NCI-H1694 treated with DMSO at 0.1 percent for 48 hours (cell line): ENCODE measurements around the gene CSF1R.
"Not testable (repeated sequence)": the region's sequence is repeated elsewhere in the genome, so short reads cannot be mapped to it uniquely, and the experiment has no call there.

Source experiments
- DNase-seq: peaks from one replicate; lab custom pipeline; 2025; lab: John Stamatoyannopoulos, UW

Gene CSF1R

GRCh38 chr5:150055326-150056074, 30.9 kb downstream of the CSF1R start:
- DNase-seq, result no peak

DNA sequence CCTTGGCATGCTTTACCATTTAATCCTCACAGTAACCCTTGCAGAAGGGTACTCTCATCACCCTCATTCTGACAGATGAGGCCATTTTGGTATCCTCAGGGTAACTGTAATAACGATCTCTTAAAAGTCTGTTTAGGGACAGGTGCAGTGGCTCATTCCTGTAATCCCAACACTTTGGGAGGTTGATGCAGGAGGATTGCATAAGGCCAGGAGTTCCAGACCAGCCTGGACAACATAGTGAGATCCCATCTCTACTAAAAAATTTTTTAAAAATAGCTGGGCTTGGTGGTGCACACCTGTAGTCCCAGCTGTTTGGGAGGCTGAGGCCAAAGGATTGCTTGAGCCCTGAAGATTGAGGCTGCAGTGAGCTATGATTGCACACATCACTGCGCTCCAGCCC, 31.8 kb downstream of the CSF1R start:
- DNase-seq, result no peak

DNA sequence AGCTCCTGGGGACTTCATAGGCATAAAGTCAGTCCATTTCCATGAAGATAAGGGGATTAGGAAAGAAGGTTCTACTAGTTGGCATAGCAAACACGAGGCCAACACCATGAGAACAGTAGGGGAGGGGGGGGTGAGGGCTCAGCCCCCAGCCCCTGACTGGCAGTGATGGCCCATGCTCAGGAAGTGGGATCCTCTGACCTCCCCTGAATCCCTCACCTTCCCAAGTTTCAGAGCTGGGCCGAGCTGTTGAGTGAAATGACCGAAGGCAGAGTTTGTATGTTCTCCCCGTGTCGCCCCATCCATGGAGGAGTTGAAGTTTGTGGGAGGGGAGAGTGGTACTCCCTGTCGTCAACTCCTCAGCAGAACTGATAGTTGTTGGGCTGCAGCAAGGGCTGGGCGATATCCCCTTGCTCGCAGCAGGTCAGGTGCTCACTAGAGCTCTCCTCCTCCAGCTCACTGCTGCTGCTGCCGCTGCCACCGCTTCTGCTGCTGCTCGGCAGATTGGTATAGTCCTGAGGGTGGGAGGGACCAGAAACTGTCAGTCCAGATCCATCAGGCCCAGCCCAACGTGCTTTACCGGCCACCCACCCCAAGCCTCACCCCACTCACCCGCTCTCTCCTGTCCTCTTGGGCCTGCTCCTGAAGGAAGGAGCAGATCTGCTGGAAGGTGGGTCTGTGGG, 32.5 kb downstream of the CSF1R start:
- DNase-seq, result no peak

- no peak for DNase-seq
Measured at GRCh38 chr5:150052956-150053712, 33.2 kb downstream of the CSF1R start.

GRCh38 chr5:150052226-150052955, 34.0 kb downstream of the CSF1R start:
- DNase-seq, result no peak

DNA sequence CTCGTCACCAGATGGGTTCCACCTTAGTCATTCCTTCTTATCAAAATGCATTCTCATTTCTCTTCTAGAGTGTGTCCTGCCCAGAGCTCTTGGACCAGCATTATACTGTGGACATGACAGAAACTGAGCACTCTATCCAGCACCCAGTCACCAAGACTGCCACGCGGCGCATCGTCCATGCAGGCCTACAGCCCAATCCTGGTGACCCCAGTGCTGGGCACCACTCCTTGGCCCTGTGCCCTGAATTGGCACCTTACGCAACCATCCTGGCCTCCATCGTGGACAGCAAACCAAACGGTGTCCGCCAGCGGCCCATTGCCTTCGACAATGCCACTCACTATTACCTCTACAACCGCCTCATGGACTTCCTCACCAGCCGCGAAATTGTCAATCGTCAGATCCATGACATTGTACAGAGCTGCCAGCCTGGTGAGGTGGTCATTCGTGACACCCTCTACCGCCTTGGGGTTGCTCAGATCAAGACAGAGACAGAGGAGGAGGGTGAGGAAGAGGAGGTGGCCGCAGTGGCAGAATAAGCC, 34.6 kb downstream of the CSF1R start:
- DNase-seq, result no peak

DNA sequence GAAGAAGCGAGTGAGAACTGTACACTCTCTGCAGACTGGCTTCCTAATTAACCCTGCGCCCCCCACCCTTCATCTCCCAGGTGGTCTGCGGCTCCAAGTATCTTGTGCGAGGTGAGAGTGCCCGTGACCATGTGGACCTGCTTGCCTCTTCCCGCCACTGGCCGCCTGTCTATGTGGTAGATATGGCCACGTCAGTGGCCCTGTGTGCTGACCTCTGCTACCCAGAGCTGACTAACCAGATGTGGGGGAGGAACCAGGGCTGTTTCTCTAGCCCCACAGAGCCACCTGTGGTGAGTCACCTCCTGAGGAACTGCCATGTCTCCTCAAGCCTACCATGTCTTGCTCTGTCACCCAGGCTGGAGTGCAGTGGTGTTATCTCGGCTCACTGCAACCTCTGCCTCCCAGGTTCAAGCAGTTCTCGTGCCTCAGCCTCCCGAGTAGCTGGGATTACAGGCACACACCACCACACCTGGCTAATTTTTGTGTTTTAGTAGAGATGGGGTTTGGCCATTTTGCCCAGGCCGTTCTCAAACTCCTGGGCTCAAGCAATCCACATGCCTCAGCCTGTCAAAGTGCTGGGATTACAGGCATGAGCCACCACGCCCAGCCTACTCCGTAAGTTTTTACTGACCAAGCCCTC, 36.1 kb downstream of the CSF1R start:
- not testable (repeated sequence) for DNase-seq

- DNase-seq, result no peak
Measured at GRCh38 chr5:150046031-150046430, 40.3 kb downstream of the CSF1R start.

GRCh38 chr5:150045549-150045948, 40.8 kb downstream of the CSF1R start:
- no peak for DNase-seq

DNA sequence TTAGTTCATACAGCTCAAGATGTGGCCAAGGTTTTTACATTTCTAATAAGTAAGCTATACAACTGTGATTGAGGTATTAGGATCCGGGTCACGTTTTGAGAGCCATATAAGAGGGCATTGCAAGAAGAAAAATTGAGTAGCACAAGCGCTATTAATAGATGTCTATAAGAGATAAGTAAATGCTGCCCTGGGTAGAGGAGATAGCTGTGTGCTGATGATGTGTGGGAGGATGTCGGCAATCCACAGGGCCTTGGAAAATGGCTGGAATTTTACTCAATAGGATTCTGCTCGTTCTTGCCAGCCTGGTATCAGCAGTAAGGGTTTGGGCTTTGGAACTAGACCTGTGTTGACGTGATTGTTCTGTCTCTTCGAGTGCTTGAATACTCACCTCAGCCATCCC, 41.6 kb downstream of the CSF1R start:
- no peak for DNase-seq

DNA sequence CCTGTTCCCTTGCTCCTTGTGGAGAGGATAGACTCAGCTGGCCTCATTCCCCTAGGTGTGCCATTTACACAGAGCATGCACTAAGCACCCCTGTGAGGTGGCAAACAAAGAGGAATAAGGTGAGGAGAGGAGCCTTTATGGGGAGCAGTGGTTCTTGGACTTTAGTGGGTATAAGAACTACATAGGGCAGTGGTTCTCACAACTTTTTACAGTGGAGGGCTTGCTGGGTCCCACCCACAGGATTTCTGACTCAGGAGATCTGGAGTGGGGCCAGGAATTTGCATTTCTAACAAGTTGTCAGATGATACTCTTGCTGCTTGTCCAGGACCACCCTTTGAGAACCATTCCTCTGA, 42.0 kb downstream of the CSF1R start:
- no peak for DNase-seq

DNA sequence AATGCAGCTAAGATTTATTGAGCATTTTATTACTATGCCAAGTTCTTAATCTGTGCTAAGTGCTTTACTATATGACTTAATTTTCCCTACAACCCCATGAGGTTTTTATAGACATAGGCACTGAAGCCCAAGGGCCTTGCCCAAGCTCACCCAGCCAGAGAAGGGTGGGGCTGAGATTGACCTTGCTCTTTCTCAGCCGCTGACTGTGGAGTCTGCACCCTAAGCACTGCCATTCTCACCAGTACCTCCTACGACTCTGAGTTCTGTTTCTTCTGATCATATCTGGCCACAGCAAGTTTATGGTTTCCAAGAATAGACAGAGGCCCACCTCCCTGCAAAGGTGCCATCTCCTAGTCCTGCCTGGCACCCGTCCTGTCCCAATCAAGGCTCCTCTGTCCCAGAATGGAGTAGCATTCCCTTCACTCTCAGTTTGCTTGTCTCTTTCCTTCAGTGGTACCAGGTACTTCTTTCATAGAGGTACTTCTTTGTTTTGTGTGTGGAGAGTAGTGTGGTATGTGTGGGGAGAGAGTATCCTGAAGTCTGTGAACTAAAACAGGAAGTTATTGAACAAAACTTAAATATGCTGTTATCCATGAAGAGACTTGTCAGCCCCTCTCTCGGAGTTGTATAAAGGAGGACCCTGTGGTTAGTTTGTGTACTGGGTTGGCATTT, 42.6 kb downstream of the CSF1R start:
- no peak for DNase-seq

- DNase-seq, result no peak
Measured at GRCh38 chr5:150042459-150042858, 43.9 kb downstream of the CSF1R start.

DNA sequence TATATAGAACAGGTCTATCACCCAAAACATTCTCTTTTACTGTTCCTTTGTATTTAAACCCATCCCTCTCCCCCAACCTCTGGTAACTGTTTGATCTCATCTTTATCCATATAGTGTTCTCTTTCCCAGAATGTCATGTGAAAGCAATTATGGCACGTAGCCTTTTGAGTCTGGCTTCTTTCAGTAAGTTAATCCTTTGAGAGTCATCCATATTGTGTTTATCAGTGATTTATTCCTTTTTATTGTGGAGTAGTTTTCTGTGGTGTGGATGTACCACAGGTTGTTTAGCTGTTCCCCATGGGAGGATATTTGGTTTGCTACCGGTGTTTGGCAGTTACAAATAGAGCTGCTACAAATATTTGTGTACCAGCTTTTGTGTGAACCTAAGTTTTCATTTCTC, 47.8 kb downstream of the CSF1R start:
- DNase-seq, result no peak

DNA sequence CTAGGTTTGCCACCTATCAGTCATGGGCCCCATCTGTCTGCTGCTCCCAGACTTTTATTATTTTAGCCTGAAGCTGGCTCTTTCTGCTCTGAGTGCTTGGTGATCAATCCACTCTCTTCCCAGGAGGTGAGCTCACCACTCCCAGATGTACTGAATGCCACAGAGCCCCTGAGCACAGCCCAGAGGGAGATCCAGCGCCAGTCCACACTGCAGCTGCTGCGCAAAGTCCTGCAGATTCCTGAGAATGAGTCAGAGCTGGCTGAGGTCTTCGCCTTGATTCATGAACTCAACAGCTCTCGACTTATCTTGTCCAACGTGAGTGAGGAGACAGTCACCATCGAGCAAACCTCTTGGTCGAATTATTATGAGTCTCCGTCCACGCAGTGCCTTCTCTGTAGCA, 49.8 kb downstream of the CSF1R start:
- DNase-seq, result no peak

- DNase-seq, result no peak
Measured at GRCh38 chr5:150035139-150035895, 51.0 kb downstream of the CSF1R start.

- DNase-seq, result no peak
Measured at GRCh38 chr5:150034662-150035061, 51.7 kb downstream of the CSF1R start.

GRCh38 chr5:150033334-150033733, 53.0 kb downstream of the CSF1R start:
- DNase-seq, result no peak

GRCh38 chr5:150028047-150028446, 58.3 kb downstream of the CSF1R start:
- DNase-seq, result not testable (repeated sequence)

- no peak for DNase-seq
Measured at GRCh38 chr5:150026682-150027172, 59.6 kb downstream of the CSF1R start.
